Kidney capillary endothelial cell (primary cell): Measurements from ENCODE around the gene RPL10L.

ENCODE experiments used
- DNase-seq: peaks from one replicate; pipeline ENCODE4 v3.0.0-alpha.2; 2018; ENCODE audit warnings: low spot score

The RPL10L gene

DNA sequence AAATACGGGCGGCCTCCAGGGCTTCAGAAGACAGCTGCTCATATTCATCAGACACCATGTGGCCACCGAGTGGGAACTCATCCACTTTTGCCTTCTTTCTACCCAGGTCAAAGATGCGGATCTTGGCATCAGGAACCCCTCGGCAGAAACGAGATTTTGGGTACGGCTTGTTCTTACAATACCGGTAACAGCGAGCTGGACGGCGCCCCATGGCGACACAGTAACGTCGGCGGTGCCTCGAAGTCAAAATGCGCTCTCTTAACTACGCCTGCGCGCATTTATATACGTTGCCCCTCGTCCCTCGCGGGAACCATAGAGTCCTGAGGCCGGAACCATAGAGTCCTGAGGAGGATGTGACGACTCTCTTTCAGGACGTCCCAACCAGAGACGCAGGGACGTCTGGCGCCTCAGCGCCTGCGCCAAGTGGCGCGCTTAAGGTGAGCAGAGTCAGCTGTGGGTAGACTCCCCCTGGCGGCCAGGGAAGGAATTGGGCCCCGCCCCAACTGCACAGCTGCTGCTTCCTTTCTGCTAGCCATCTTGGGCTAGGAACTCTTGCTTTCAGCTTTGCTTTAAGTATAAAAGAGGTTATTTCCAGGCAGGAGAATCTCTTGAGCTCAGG, at the start of gene RPL10L:
Gene RPL10L (minus strand): TSS at position 256 of the 619 bp plus-strand sequence. CDS start 45 bp downstream, at position 211.
- no peak for DNase-seq

DNA sequence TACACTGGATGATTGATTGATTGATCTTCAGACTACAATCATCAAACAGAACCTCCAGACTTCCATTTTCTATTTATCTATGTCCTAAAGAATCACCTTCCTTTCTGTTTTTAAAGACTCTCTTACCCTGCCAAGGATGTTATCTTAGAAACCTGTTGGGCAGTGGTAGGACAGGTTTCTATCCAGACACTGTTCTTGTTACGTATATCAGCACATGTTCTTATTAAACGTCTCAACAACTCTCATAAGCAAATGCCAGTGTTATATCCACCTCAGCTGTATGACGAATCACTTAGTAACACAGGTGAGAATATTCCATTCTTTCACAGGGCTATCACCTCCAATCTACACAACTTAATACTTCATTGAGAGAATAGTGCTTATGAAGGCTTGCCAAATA, 40.2 kb upstream of the RPL10L start:
- DNase-seq: no peak

DNA sequence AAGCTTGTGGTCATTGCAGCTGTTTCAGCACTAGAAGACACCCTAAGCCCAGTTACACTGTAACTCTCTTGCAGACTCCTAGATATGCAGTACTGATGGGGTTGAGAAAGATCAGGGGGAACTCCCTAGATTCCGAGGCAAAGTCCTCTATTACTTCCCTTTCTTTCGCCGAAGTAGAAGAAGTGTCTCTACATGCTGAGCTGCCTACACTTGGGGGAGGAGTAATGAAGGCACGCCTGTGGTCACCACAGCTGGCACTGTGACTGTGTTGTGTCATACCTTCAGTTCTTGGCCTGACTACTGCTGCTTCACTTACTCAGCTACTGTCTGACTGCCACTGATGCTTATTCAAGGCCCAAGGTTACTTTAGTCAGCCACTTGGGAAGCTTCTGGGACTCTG, 35.1 kb upstream of the RPL10L start:
- DNase-seq: no peak

DNA sequence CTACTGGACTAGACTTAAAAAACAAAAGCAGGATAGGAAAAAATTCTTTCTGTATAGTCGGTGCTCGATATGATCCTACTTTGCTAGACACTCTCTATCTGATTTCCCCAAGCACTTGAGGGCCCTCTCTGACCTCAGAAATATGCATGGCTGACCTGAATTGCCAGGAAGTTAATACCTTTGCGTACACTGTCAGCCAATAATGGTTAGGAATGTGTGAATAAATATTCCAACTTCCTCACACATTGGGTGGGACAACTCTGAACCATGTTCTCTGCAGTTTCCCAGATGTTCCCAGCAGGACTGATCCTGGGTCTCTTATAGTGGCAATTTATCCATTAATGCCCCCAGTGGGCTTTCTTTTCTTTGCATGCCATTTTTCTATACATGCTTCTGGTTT, 20.5 kb upstream of the RPL10L start:
- DNase-seq: no peak

DNA sequence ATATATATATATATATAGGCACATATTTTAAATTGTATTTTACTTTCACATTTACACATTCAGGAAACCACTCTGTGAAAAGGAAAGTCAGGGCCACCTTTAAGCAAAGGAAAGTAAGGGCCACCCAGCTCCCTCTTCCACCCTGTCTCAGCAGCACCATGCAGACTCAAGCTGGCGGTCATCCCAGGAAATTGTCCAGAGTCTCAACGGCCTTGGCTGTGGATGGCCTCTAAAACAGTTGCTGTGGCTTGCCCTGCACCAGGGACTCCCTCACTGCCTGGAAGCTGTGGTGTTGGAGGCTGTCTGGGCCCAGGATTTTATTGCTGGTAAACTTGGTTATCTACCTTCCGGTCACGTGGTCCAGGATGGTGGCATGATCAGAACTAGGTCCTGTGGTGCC, 11.8 kb upstream of the RPL10L start:
- no peak for DNase-seq

DNA sequence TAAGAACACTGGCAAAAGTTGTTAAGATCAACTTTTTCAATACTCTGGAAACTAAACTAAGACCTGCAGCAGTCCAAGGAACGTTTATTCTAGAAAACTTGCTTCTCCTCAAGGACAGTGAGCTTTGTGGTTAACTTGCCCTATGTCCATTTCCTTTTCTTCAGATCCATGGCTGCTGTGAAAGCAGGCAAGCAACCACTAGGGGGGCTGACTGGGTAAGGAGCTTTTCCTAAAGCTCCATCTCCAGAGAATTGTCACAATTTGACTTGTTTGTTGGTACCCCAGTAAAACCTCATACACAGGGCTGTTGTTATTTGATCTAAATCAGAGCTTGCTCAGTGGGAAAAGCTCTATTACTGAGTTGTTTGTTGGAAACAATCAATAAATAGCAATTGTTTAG, 10.1 kb upstream of the RPL10L start:
- DNase-seq: no peak

DNA sequence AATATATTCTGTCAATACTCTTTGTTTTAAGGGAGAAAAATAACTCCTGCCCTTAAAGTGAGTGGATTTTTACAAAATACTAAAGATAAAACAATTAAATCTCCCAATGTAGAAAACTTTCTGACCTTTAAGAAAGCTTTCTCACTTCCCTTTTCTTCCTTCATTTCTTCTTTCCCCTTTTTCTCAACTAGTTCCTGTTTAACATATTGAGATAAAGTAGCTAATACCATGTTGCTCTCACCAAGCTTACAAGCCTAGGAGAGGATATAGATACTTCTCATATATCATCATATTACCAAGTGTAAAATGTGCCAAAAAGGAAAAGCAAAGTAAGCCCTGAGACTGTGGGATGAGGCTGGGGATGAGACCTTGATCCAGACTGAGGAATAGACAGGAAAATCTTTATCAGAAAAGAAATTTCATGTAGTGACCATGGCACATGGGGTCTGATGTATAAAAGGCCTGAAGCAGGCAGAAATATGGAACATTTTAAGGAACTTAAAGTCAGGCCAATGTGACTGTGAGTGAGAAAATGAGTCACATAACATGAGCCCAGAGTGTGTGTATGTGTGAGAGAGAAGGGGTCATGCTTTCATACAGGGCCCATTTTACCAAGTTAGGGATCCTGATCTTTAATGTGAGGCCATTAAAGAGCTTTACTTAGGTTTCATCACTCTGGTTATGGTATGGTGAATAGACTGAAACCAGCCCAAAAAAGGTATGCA, 1.6 kb upstream of the RPL10L start:
- no peak for DNase-seq

DNA sequence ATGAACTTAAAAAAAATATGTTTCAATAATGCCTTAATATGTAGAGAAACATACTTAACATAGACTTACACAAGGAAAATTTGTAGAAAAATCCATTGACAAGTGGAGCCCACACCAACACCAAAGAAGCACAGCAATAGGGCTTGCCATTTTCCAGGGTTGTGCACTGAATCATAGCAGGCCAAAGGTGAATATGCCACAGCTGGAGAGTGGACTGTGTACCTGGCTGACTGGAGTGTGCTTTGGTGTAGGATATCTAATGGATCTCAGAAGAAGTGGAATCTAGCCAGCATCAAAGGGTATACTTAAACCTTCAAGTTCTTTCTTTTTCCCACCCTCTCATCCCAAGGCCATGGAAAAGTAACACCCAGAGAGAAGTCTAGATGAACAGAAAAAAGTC, 4.8 kb downstream of the RPL10L start:
- DNase-seq: no peak

DNA sequence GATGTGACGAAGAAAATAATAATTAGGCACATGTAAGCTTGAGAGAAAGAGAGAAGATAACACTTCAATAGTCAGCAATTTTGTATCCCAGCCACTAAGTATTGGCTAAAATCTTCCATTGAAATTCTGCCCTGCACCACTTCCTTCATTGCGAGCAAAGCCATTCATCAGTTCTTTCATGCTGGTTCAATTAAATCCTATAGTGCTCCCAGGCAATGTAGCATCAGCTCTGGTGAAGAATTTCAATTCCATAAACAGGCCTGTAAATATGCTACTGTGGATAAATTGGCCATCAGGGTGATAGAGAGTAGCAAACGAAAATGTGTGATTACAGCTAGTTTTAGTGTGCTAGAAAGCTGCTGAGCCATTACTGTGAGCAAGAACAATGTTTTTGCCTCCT, 24.7 kb downstream of the RPL10L start:
- no peak for DNase-seq
